K562 (cell line): ENCODE measurements around the gene SERAC1.

Experiments used
- BACH1 ChIP-seq: fragments of 200-800 bp; sonication (Bioruptor generic); IDR thresholded peaks from 2 replicates; pipeline ENCODE4 v1.6.1; 2016; ENCODE audit warnings: missing genetic modification characterization, missing compliant biosample characterization
- FOXP1 ChIP-seq: sonication (generic); formaldehyde crosslinking; IDR thresholded peaks from 2 replicates; pipeline ENCODE4 v1.8.0; 2022; ENCODE audit warnings: mild to moderate bottlenecking, missing genetic modification reagents

- TF ChIP-seq FOXP1 (CRISPR knock-in tag) (no peak), BACH1 (no peak)
These were observed 2.6 kb upstream of the SERAC1 start for GRCh38 chr6:158170656-158171081.
